GOT3 (cell line): ENCODE measurements around the gene IL22RA1.

Experiments
- DNase-seq: peaks from one replicate; lab custom pipeline; 2025; ENCODE audit warnings: mixed read lengths; lab: John Stamatoyannopoulos, UW

The IL22RA1 gene

GRCh38 chr1:24074817-24075589 is 67.9 kb downstream of the IL22RA1 start:
- DNase-seq = no peak

GRCh38 chr1:24074196-24074595 is 68.7 kb downstream of the IL22RA1 start:
- DNase-seq = no peak

GRCh38 chr1:24071941-24072340 is 71.0 kb downstream of the IL22RA1 start:
- DNase-seq = no peak

- no peak for DNase-seq
Measured at GRCh38 chr1:24070821-24071393, 72.0 kb downstream of the IL22RA1 start.

GRCh38 chr1:24069817-24070216 is 73.1 kb downstream of the IL22RA1 start:
- DNase-seq = no peak
